ENCODE results near the gene CHSY1. TPM values are rescaled to one million over a fixed set of nuclear protein-coding genes. Genes with fewer than 3 reads are reported as not detected.

The CHSY1 gene
- total RNA-seq, 2 donors from 2014 or later = 10.6 to 11.7 TPM

- intact Hi-C loops (cut with DNase I, micrococcal nuclease) = no loop called here
- DNase-seq = no peak
These were observed 101.8 kb downstream of the CHSY1 start for GRCh38 chr15:101149864-101150722.

GRCh38 chr15:101148881-101149664 is 102.8 kb downstream of the CHSY1 start:
- no peak for ATAC-seq
- no peak for DNase-seq
- intact Hi-C loops (cut with DNase I, micrococcal nuclease) = no loop called here

More at GRCh38 chr15:101149864-101150722, 101.8 kb downstream of the CHSY1 start:
- ATAC-seq = no peak

- ATAC-seq = no peak
- DNase-seq = no peak
These were observed 103.5 kb downstream of the CHSY1 start for GRCh38 chr15:101148166-101148880.

GRCh38 chr15:101147181-101147580 is 104.7 kb downstream of the CHSY1 start:
- intact Hi-C loops (cut with DNase I, micrococcal nuclease) = no loop called here
- no peak for ATAC-seq
- DNase-seq = no peak

More at GRCh38 chr15:101148166-101148880, 103.5 kb downstream of the CHSY1 start:
- intact Hi-C loops (cut with DNase I, micrococcal nuclease) = no loop called here

- intact Hi-C loops (cut with DNase I, micrococcal nuclease) = no loop called here
- ATAC-seq (no peak), DNase-seq (no peak)
These were observed 105.6 kb downstream of the CHSY1 start for GRCh38 chr15:101146118-101146702.

GRCh38 chr15:101145362-101145761 is 106.5 kb downstream of the CHSY1 start:
- ATAC-seq = no peak
- intact Hi-C loops (cut with DNase I, micrococcal nuclease) = no loop called here
- DNase-seq = no peak

GRCh38 chr15:101143321-101143720 is 108.5 kb downstream of the CHSY1 start:
- intact Hi-C loops (cut with DNase I, micrococcal nuclease) = no loop called here
- DNase-seq (no peak), ATAC-seq (no peak)

- no peak for ATAC-seq
- no peak for DNase-seq
- intact Hi-C loops (cut with DNase I, micrococcal nuclease) = no loop called here
These were observed 109.1 kb downstream of the CHSY1 start for GRCh38 chr15:101142711-101143110.

GRCh38 chr15:101141926-101142527 is 109.8 kb downstream of the CHSY1 start:
- intact Hi-C loops (cut with DNase I, micrococcal nuclease) = no loop called here
- ATAC-seq = no peak
- DNase-seq = no peak

GRCh38 chr15:101140697-101141065 is 111.2 kb downstream of the CHSY1 start:
- ATAC-seq = no peak
- no peak for DNase-seq
- intact Hi-C loops (cut with DNase I, micrococcal nuclease) = no loop called here

GRCh38 chr15:101139986-101140696 is 111.7 kb downstream of the CHSY1 start:
- intact Hi-C loops (cut with DNase I, micrococcal nuclease) = no loop called here
- DNase-seq = no peak
- no peak for ATAC-seq

GRCh38 chr15:101138913-101139880 is 112.7 kb downstream of the CHSY1 start:
- no peak for DNase-seq
- ATAC-seq = no peak
- intact Hi-C loops (cut with DNase I, micrococcal nuclease) = no loop called here

GRCh38 chr15:101138086-101138660 is 113.7 kb downstream of the CHSY1 start:
- intact Hi-C loops (cut with DNase I, micrococcal nuclease) = no loop called here
- ATAC-seq = no peak

GRCh38 chr15:101137312-101137940 is 114.4 kb downstream of the CHSY1 start:
- intact Hi-C loops (cut with DNase I, micrococcal nuclease) = no loop called here
- no peak for DNase-seq
- peak; percentile 59 for ATAC-seq

More at GRCh38 chr15:101138086-101138660, 113.7 kb downstream of the CHSY1 start:
- DNase-seq = no peak

GRCh38 chr15:101136381-101137268 is 115.2 kb downstream of the CHSY1 start:
- ATAC-seq (no peak), DNase-seq (no peak)
- intact Hi-C loops (cut with DNase I, micrococcal nuclease) = no loop called here

Measured in left colon (tissue), 2 donors.